B cell (primary cell): ENCODE measurements around the gene ATP6V0E2. TPM values are rescaled to one million over a fixed set of nuclear protein-coding genes. Genes with fewer than 3 reads are reported as not detected.

Source experiments
- ATAC-seq: fragments of 200-7000 bp; cut with Tn5 transposase; one replicate; pipeline ENCODE4 v1.10.0; 2021; ENCODE audit warnings: low read depth, mild to moderate bottlenecking, moderate number of reproducible peaks, moderate library complexity
- CTCF ChIA-PET: fragments of 350-600 bp; sonication (Branson Sonifier 250); formaldehyde crosslinking; loops from one replicate; lab custom pipeline; 2021; ENCODE audit warnings: antibody characterized with exemption, inconsistent platforms; lab: Charles Lee
- POLR2A ChIA-PET: fragments of 350-600 bp; sonication (Branson Sonifier 250); formaldehyde crosslinking; loops from one replicate; lab custom pipeline; 2021; ENCODE audit warnings: antibody characterized with exemption; lab: Charles Lee
- DNase-seq: peaks from one replicate; pipeline ENCODE4 v3.0.0; 2013
- H2AFZ ChIP-seq: 2 replicates; pipeline ENCODE4 v1.6.1; 2012; ENCODE audit warnings: mild to moderate bottlenecking, low read depth, low read length; ENCODE audit not compliant: insufficient read depth, poor library complexity, severe bottlenecking
- H3K27ac ChIP-seq, 2 donors: 1 replicate in 1 of 2; 2 replicates in 1 of 2; pipeline ENCODE4 v1.5.1; 2012 to 2013; ENCODE audit warnings: low read length in 2 of 2, mild to moderate bottlenecking in 2 of 2, moderate library complexity in 1 of 2
- H3K27me3 ChIP-seq, 4 experiments: fragments of 200-600 bp in 1 of 4; sonication (generic) in 1 of 4; replicated peaks in 1 of 4; 1 replicate in 2 of 4; 2 replicates in 2 of 4; pipeline versions ENCODE4 v1.6.1 to v1.7.0; 2013 to 2016; ENCODE audit warnings: low read length in 3 of 4, mild to moderate bottlenecking in 2 of 4, mixed read lengths in 1 of 4, moderate library complexity in 1 of 4; ENCODE audit not compliant: insufficient read depth in 4 of 4, control insufficient read depth in 3 of 4; ENCODE audit errors: control extremely low read depth in 1 of 4
- H3K36me3 ChIP-seq, 2 experiments: replicated peaks in 1 of 2; 1 replicate in 1 of 2; 2 replicates in 1 of 2; pipeline versions ENCODE4 v1.6.1 to v1.7.1; 2013; ENCODE audit warnings: low read length in 1 of 2; ENCODE audit not compliant: insufficient read depth in 2 of 2, control insufficient read depth in 1 of 2; ENCODE audit errors: control extremely low read depth in 1 of 2, extremely low read depth in 1 of 2
- H3K4me1 ChIP-seq, 2 donors: fragments of 200-600 bp in 1 of 2; sonication (generic) in 1 of 2; 1 replicate in 1 of 2; 2 replicates in 1 of 2; pipeline versions ENCODE4 v1.5.1 to v1.6.1; 2013 to 2017; ENCODE audit warnings: low read length in 2 of 2; ENCODE audit not compliant: control insufficient read depth in 2 of 2, insufficient read depth in 2 of 2
- H3K4me2 ChIP-seq: replicated peaks from 2 replicates; pipeline ENCODE3; 2012; ENCODE audit warnings: mild to moderate bottlenecking, low read depth, low read length; ENCODE audit not compliant: poor library complexity, severe bottlenecking
- H3K4me3 ChIP-seq, 5 experiments: fragments of 200-600 bp in 1 of 5; sonication (generic) in 1 of 5; 1 replicate in 3 of 5; 2 replicates in 2 of 5; pipeline versions ENCODE4 v1.5.1 to v1.7.0; 2011 to 2016; ENCODE audit warnings: low read length in 4 of 5, mild to moderate bottlenecking in 4 of 5, low read depth in 2 of 5, control low read depth in 1 of 5, moderate library complexity in 1 of 5; ENCODE audit not compliant: insufficient read depth in 1 of 5; ENCODE audit errors: control extremely low read depth in 1 of 5, extremely low read depth in 1 of 5
- H3K79me2 ChIP-seq: fragments of 200-600 bp; sonication (generic); one replicate; pipeline ENCODE4 v1.6.0; 2016; ENCODE audit warnings: low read length; ENCODE audit not compliant: control insufficient read depth, insufficient read depth
- H3K9ac ChIP-seq: fragments of 200-600 bp; sonication (generic); 2 replicates; pipeline ENCODE4 v1.6.1; 2017; ENCODE audit warnings: mild to moderate bottlenecking, low read length, moderate library complexity
- H3K9me3 ChIP-seq, 3 donors: one replicate each; pipeline versions ENCODE4 v1.6.1 to v1.7.1; 2013; ENCODE audit warnings: low read length in 2 of 3; ENCODE audit not compliant: control insufficient read depth in 2 of 3, insufficient read depth in 1 of 3; ENCODE audit errors: control extremely low read depth in 1 of 3
- H4K20me1 ChIP-seq: 2 replicates; pipeline ENCODE4 v1.6.0; 2012; ENCODE audit warnings: mild to moderate bottlenecking, low read length; ENCODE audit not compliant: insufficient read depth, control insufficient read depth, poor library complexity, severe bottlenecking
- H3K27ac Mint-ChIP-seq: one replicate; pipeline ENCODE4 v1.8.0; 2021; ENCODE audit warnings: mixed read lengths
- H3K27me3 Mint-ChIP-seq: one replicate; pipeline ENCODE4 v1.8.0; 2021; ENCODE audit warnings: mixed read lengths
- H3K4me1 Mint-ChIP-seq: one replicate; pipeline ENCODE4 v1.8.0; 2021; ENCODE audit warnings: mixed read lengths
- H3K4me3 Mint-ChIP-seq: one replicate; pipeline ENCODE4 v1.8.0; 2021; ENCODE audit warnings: mixed read lengths
- H3K9me3 Mint-ChIP-seq: one replicate; pipeline ENCODE4 v1.8.0; 2022; ENCODE audit warnings: mixed read lengths; ENCODE audit not compliant: insufficient read depth
- CTCF ChIP-seq: fragments of 200-600 bp; IDR thresholded peaks from one replicate; pipeline ENCODE4 v1.8.0; 2022; ENCODE audit warnings: antibody characterized with exemption, mild to moderate bottlenecking
- EZH2 ChIP-seq: IDR thresholded peaks from 2 replicates; pipeline ENCODE4 v1.6.1; 2012; ENCODE audit warnings: borderline replicate concordance, low read depth, mild to moderate bottlenecking, moderate library complexity, low read length; ENCODE audit not compliant: insufficient read depth, poor library complexity, severe bottlenecking
- WGBS: methylation state at CpG from one replicate; pipeline ENCODE4 v1.1.5; 2013; ENCODE audit warnings: missing lambda C conversion rate; ENCODE audit not compliant: insufficient coverage; 5-methylcytosine and 5-hydroxymethylcytosine counted together
- intact Hi-C: fragments of 100-400 bp; cut with micrococcal nuclease; formaldehyde crosslinking; loops from one replicate; pipeline ENCODE4 v1.10.0; 2022
- polyA plus RNA-seq: library from polyadenylated mRNA; depleted of rRNA; stranded (reverse); fragments of >200 nt; gene quantifications from 2 replicates; pipeline ENCODE4 v1.2.3, GENCODE V29; 2012
- total RNA-seq, 2 donors: library from RNA; stranded (reverse); fragments of 120-200 nt in 1 of 2; gene quantifications; 1 replicate in 1 of 2; 2 replicates in 1 of 2; pipeline versions ENCODE4 v1.2.3 to v1.2.4, GENCODE V29; 2013 to 2022

The ATP6V0E2 gene
- total and polyA plus RNA-seq, 2 donors (not counting 1 experiment from before 2014, with no cell fraction given), result 13.5 to 49.6 TPM

GRCh38 chr7:149845257-149845980 is 28.4 kb upstream of the ATP6V0E2 start:
- ATAC-seq (no peak), DNase-seq (no peak)
- POLR2A ChIA-PET, result interaction anchor here (0.6 kb wide), 1 partner anchor 564 kb away, joined by 6 read pairs; no protein-coding TSS in a partner anchor
- CTCF ChIA-PET, result interaction anchor here (1.4 kb wide), 1 partner anchor 38 kb away, joined by 4 read pairs; no protein-coding TSS in a partner anchor
- Histone ChIP-seq H3K4me1 (peaks cover 9 to 17% of the 10 kb centered on the region in 2 donors), H3K36me3 (peaks cover 1 to 3% of the 10 kb centered on the region in 2 experiments), H3K9me3 (no peaks in the 10 kb centered on the region), H2AFZ (no peak overlapping the region), H3K27ac (no peak overlapping the region), H3K27me3 (no peaks in the 10 kb centered on the region), H4K20me1 (peaks cover 4% of the 10 kb centered on the region), H3K4me2 (no peak overlapping the region), H3K79me2 (peaks cover 5% of the 10 kb centered on the region), H3K9ac (no peak overlapping the region), H3K4me3 (no peak overlapping the region)
- intact Hi-C loops, result no loop called here
- Mint-ChIP-seq H3K4me3 (no peak overlapping the region), H3K27me3 (no peaks in the 10 kb centered on the region), H3K27ac (no peak overlapping the region), H3K9me3 (no peaks in the 10 kb centered on the region), H3K4me1 (peaks cover 16% of the 10 kb centered on the region)
- 81% methylated on average over 5 of the region's 5 CpGs for WGBS
- no peak for TF ChIP-seq EZH2
- no peak for TF ChIP-seq CTCF

GRCh38 chr7:149846021-149846420 is 27.7 kb upstream of the ATP6V0E2 start:
- no peak for ATAC-seq
- ChIA-PET CTCF (interaction anchor here (1.4 kb wide), 2 partner anchors 8 to 39 kb away, joined by 4 read pairs; partner anchors contain the start of gene ZNF862), POLR2A (no interaction called here)
- H3K4me3 Mint-ChIP-seq, result no peak overlapping the region
- H3K27ac Mint-ChIP-seq, result no peak overlapping the region
- Histone ChIP-seq H3K4me1 (peaks cover 9 to 17% of the 10 kb centered on the region in 2 donors), H3K27ac (no peak overlapping the region), H3K36me3 (peaks cover 1 to 3% of the 10 kb centered on the region in 2 experiments), H3K27me3 (no peaks in the 10 kb centered on the region), H2AFZ (no peak overlapping the region), H3K4me2 (no peak overlapping the region), H4K20me1 (peaks cover 4% of the 10 kb centered on the region), H3K9ac (no peak overlapping the region), H3K9me3 (no peaks in the 10 kb centered on the region), H3K4me3 (no peak overlapping the region), H3K79me2 (peaks cover 5% of the 10 kb centered on the region)
- TF ChIP-seq CTCF (no peak), EZH2 (no peak)
- H3K27me3 Mint-ChIP-seq, result no peaks in the 10 kb centered on the region
- H3K9me3 Mint-ChIP-seq, result no peaks in the 10 kb centered on the region
- intact Hi-C loops, result no loop called here
- no peak for DNase-seq
- WGBS, result 100% methylated on average over 5 of the region's 9 CpGs
- H3K4me1 Mint-ChIP-seq, result peaks cover 15% of the 10 kb centered on the region
